ENCODE data around the gene TMX4. TPM values are rescaled to one million over a fixed set of nuclear protein-coding genes. Genes with fewer than 3 reads are reported as not detected.

TMX4 gene
- total and polyA plus RNA-seq, 2 donors (not counting 3 experiments of a cell fraction or from before 2014, with no cell fraction given) = 6.5 to 30.3 TPM

GRCh38 chr20:7933346-7933745, 86.2 kb downstream of the TMX4 start:
- POLR2A ChIA-PET = no interaction called here
- peaks cover 7% of the 10 kb centered on the region for H3K4me1 ChIP-seq (ENCODE audit: control insufficient read depth, extremely low read depth, insufficient read depth, low read length)
- H3K79me2 ChIP-seq (ENCODE audit: control insufficient read depth, insufficient read depth, low read length) = no peaks in the 10 kb centered on the region
- no peak for DNase-seq (ENCODE audit: low read depth, low spot score)
- intact Hi-C loops (cut with micrococcal nuclease) (loop anchor here (10.0 kb wide), 1 partner anchor 451 kb away; no protein-coding TSS in a partner anchor), dilution Hi-C loops (cut with MboI; ENCODE audit: extremely low pct_ligation_motif_present, low sequenced_read_pairs) (no loop called here)
- H3K9me1 ChIP-seq (replicated peaks; ENCODE audit: control insufficient read depth, extremely low read depth, insufficient read depth, low read length) = no peaks in the 10 kb centered on the region
- H4K20me1 ChIP-seq (replicated peaks; ENCODE audit: control insufficient read depth, extremely low read depth, insufficient read depth, low read length) = no peaks in the 10 kb centered on the region
- no peak overlapping the region for H3K4me2 ChIP-seq (ENCODE audit: insufficient read depth, low read length)
- no peak overlapping the region for H2AFZ ChIP-seq (ENCODE audit: low read depth, low read length)
- no peak overlapping the region for H3K4me3 ChIP-seq (replicated peaks in 1 of 3; ENCODE audit: insufficient read depth in 1 of 3, low read depth in 1 of 3, low read length in 3 of 3)
- H3K27ac ChIP-seq (ENCODE audit: insufficient read depth, low read depth, low read length) = no peak overlapping the region
- no TSS peak for BruUV-seq (replicated peaks)
- H3K9ac ChIP-seq (replicated peaks; ENCODE audit: extremely low read depth, insufficient read depth, low read length) = no peak overlapping the region
- no peaks in the 10 kb centered on the region for H3K36me3 ChIP-seq (ENCODE audit: control insufficient read depth in 2 of 2, extremely low read depth in 1 of 2, insufficient read depth in 2 of 2, low read length in 2 of 2)
- no peaks in the 10 kb centered on the region for H3K9me3 ChIP-seq (replicated peaks; ENCODE audit: control insufficient read depth, insufficient read depth, low read length)
- CTCF ChIA-PET = interaction anchor here (6.3 kb wide), 1 partner anchor 787 kb away, joined by 531 read pairs; no protein-coding TSS in a partner anchor
- FAIRE-seq = no peak
- no peaks in the 10 kb centered on the region for H3K27me3 ChIP-seq (ENCODE audit: control insufficient read depth in 2 of 2, insufficient read depth in 2 of 2, low read length in 2 of 2)
- TF ChIP-seq EZH2 (IDR thresholded peaks at IDR 0.05; ENCODE audit: borderline replicate concordance, low read depth, low read length, severe bottlenecking) (no peak), JUN (IDR thresholded peaks at IDR 0.05; ENCODE audit: borderline replicate concordance, insufficient read depth, insufficient read length, low read depth) (no peak), CTCF (IDR thresholded peaks at IDR 0.05; ENCODE audit: extremely low read depth in 1 of 2, insufficient read depth in 1 of 2, low read depth in 1 of 2, low read length in 2 of 2) (no peak), GATA2 (IDR thresholded peaks at IDR 0.05; ENCODE audit: insufficient read depth, insufficient read length, low read depth, low read length) (no peak), POLR2A (IDR thresholded peaks at IDR 0.05; ENCODE audit: low read depth, low read length) (no peak), FOS (IDR thresholded peaks at IDR 0.05; ENCODE audit: borderline replicate concordance, insufficient read depth, low read length) (no peak), MYC (IDR thresholded peaks at IDR 0.05; ENCODE audit: low read depth, low read length) (no peak), POLR2AphosphoS5 (IDR thresholded peaks at IDR 0.05; ENCODE audit: insufficient read depth, low read depth, low read length) (no peak), MAX (IDR thresholded peaks at IDR 0.05; ENCODE audit: insufficient read depth, insufficient read length) (no peak)

Measured in endothelial cell of umbilical vein (primary cell).